ENCODE data around the gene CFHR5.

- no peak for TF ChIP-seq CTCF (conservative IDR thresholded peaks at IDR 0.05 in 1 of 2, IDR thresholded peaks at IDR 0.05 in 1 of 2; ENCODE audit: extremely low read depth in 1 of 2, insufficient read depth in 1 of 2, low read depth in 1 of 2, low read length in 2 of 2)
- TF ChIP-seq EZH2 (IDR thresholded peaks at IDR 0.05; ENCODE audit: borderline replicate concordance, low read length) = no peak
Observed at GRCh38 chr1:197027359-197027758, 50.0 kb downstream of the CFHR5 start.
